H1 (cell line): ENCODE data around the gene ZBTB2. TPM values are rescaled to one million over a fixed set of nuclear protein-coding genes. Genes with fewer than 3 reads are reported as not detected.
A peak's percentile ranks its signal among the peaks of the same experiment; 100 is the strongest.

Source experiments
- CTCF ChIA-PET: fragments of 300-600 bp; sonication (Branson Sonifier 250); formaldehyde crosslinking; loops from one replicate; lab custom pipeline; 2021; ENCODE audit not compliant: partially characterized antibody; lab: Charles Lee
- POLR2A ChIA-PET: fragments of 300-600 bp; sonication (Branson Sonifier 250); formaldehyde crosslinking; loops from one replicate; lab custom pipeline; 2021; ENCODE audit warnings: inconsistent platforms; ENCODE audit not compliant: partially characterized antibody; lab: Charles Lee
- DNase-seq, 2 experiments: peaks; one replicate each; pipeline versions ENCODE4 v3.0.0 to v3.0.0-alpha.2; 2010 to 2022; ENCODE audit warnings: low spot score in 2 of 2, low read depth in 1 of 2, mixed read lengths in 1 of 2
- FAIRE-seq: peaks from 2 replicates; lab custom pipeline; 2011; peaks lifted over from hg19 to GRCh38; lab: Jason Lieb, UNC
- H2AFZ ChIP-seq: 2 replicates; pipeline ENCODE4 v1.8.1; 2012; ENCODE audit warnings: low read length, inconsistent platforms
- H2AK5ac ChIP-seq: 2 replicates; pipeline ENCODE4 v1.6.1; 2013; ENCODE audit warnings: low read depth, low read length
- H2BK120ac ChIP-seq: replicated peaks from 2 replicates; pipeline ENCODE3; 2013; ENCODE audit warnings: low read depth, low read length, inconsistent platforms
- H2BK12ac ChIP-seq: 2 replicates; pipeline ENCODE4 v1.6.1; 2013; ENCODE audit warnings: low read depth, low read length
- H2BK15ac ChIP-seq: 2 replicates; pipeline ENCODE4 v1.6.1; 2013; ENCODE audit warnings: low read length
- H2BK20ac ChIP-seq: 2 replicates; pipeline ENCODE4 v1.6.1; 2013; ENCODE audit warnings: low read length
- H2BK5ac ChIP-seq: 2 replicates; pipeline ENCODE4 v1.6.1; 2013; ENCODE audit warnings: low read depth, low read length
- H3K14ac ChIP-seq: 2 replicates; pipeline ENCODE4 v1.6.1; 2013; ENCODE audit warnings: inconsistent platforms; ENCODE audit not compliant: insufficient read length
- H3K18ac ChIP-seq: 2 replicates; pipeline ENCODE4 v1.6.1; 2013; ENCODE audit warnings: low read length; ENCODE audit errors: extremely low read depth
- H3K23ac ChIP-seq: 2 replicates; pipeline ENCODE4 v1.6.1; 2013; ENCODE audit warnings: inconsistent platforms; ENCODE audit not compliant: insufficient read length
- H3K23me2 ChIP-seq: 2 replicates; pipeline ENCODE4 v1.6.1; 2013; ENCODE audit warnings: low read depth, low read length
- H3K27ac ChIP-seq: 2 replicates; pipeline ENCODE4 v1.6.1; 2011; ENCODE audit warnings: low read depth, low read length, inconsistent platforms
- H3K27me3 ChIP-seq, 4 experiments: replicated peaks in 1 of 4; 1 replicate in 1 of 4; 2 replicates in 3 of 4; pipeline versions ENCODE4 v1.6.1 to v1.8.1; 2011 to 2013; ENCODE audit warnings: low read length in 3 of 4, mild to moderate bottlenecking in 3 of 4, inconsistent platforms in 2 of 4, mixed read lengths in 2 of 4, moderate library complexity in 1 of 4; ENCODE audit not compliant: control insufficient read depth in 3 of 4, insufficient read depth in 3 of 4; ENCODE audit errors: extremely low read depth in 1 of 4
- H3K36me3 ChIP-seq, 4 experiments: 2 replicates each; pipeline versions ENCODE4 v1.6.1 to v1.8.1; 2011 to 2013; ENCODE audit warnings: mild to moderate bottlenecking in 4 of 4, low read length in 3 of 4, moderate library complexity in 2 of 4, control low read depth in 1 of 4, inconsistent platforms in 1 of 4; ENCODE audit not compliant: insufficient read depth in 4 of 4, control insufficient read depth in 2 of 4
- H3K4ac ChIP-seq: replicated peaks from 2 replicates; pipeline ENCODE3; 2013; ENCODE audit warnings: low read length, low read depth, mixed read lengths, inconsistent platforms; ENCODE audit not compliant: insufficient read length
- H3K4me1 ChIP-seq, 4 experiments: replicated peaks in 1 of 4; 1 replicate in 1 of 4; 2 replicates in 3 of 4; pipeline versions ENCODE4 v1.6.1 to v1.8.1; 2011 to 2013; ENCODE audit warnings: low read length in 3 of 4, inconsistent platforms in 2 of 4, mixed read lengths in 1 of 4; ENCODE audit not compliant: insufficient read depth in 4 of 4, control insufficient read depth in 3 of 4
- H3K4me2 ChIP-seq, 2 experiments: 2 replicates each; pipeline versions ENCODE4 v1.6.1 to v1.8.1; 2011 to 2013; ENCODE audit warnings: low read depth in 2 of 2, low read length in 2 of 2, control low read depth in 1 of 2, inconsistent platforms in 1 of 2, mild to moderate bottlenecking in 1 of 2; ENCODE audit not compliant: insufficient read depth in 1 of 2
- H3K4me3 ChIP-seq, 4 experiments: fragments of 200-600, 300-600 bp in 1 of 4; sonication (generic), shearing (Covaris generic), sonication (Bioruptor Twin) in 1 of 4; 2 replicates each; pipeline versions ENCODE4 v1.5.1 to v1.8.1; 2011 to 2016; ENCODE audit warnings: low read length in 4 of 4, low read depth in 3 of 4, control low read depth in 2 of 4, inconsistent platforms in 2 of 4, mild to moderate bottlenecking in 2 of 4, mixed read lengths in 1 of 4, moderate library complexity in 1 of 4; ENCODE audit not compliant: insufficient read depth in 2 of 4; ENCODE audit errors: extremely low read depth in 1 of 4
- H3K56ac ChIP-seq: replicated peaks from 2 replicates; pipeline ENCODE3; 2013; ENCODE audit warnings: low read depth, mild to moderate bottlenecking, mixed read lengths, low read length, inconsistent platforms; ENCODE audit not compliant: insufficient read length
- H3K79me1 ChIP-seq: 2 replicates; pipeline ENCODE4 v1.6.1; 2013; ENCODE audit warnings: low read depth, low read length, control low read depth
- H3K79me2 ChIP-seq, 2 experiments: 2 replicates each; pipeline versions ENCODE4 v1.6.1 to v1.8.1; 2012 to 2013; ENCODE audit warnings: low read length in 2 of 2, mild to moderate bottlenecking in 2 of 2, inconsistent platforms in 1 of 2; ENCODE audit not compliant: insufficient read depth in 2 of 2, control insufficient read depth in 1 of 2
- H3K9ac ChIP-seq, 4 experiments: replicated peaks in 1 of 4; 1 replicate in 1 of 4; 2 replicates in 3 of 4; pipeline versions ENCODE4 v1.6.1 to v1.8.1; 2011 to 2013; ENCODE audit warnings: low read depth in 3 of 4, low read length in 3 of 4, control low read depth in 2 of 4, mild to moderate bottlenecking in 2 of 4, moderate library complexity in 2 of 4, inconsistent platforms in 1 of 4; ENCODE audit errors: extremely low read depth in 1 of 4
- H3K9me3 ChIP-seq, 2 experiments: 2 replicates each; pipeline versions ENCODE4 v1.6.1 to v1.8.1; 2012 to 2013; ENCODE audit warnings: mild to moderate bottlenecking in 2 of 2, moderate library complexity in 2 of 2, control low read depth in 1 of 2, inconsistent platforms in 1 of 2, low read depth in 1 of 2, low read length in 1 of 2, mixed read lengths in 1 of 2; ENCODE audit not compliant: insufficient read depth in 2 of 2
- H4K20me1 ChIP-seq, 2 experiments: replicated peaks in 1 of 2; 2 replicates each; pipeline versions ENCODE3 to v1.8.1; 2011 to 2013; ENCODE audit warnings: inconsistent platforms in 2 of 2, low read length in 2 of 2, mild to moderate bottlenecking in 1 of 2; ENCODE audit not compliant: insufficient read depth in 2 of 2, control insufficient read depth in 1 of 2
- H4K5ac ChIP-seq: 2 replicates; pipeline ENCODE4 v1.6.1; 2013; ENCODE audit warnings: low read length, low read depth, mixed read lengths, inconsistent platforms; ENCODE audit not compliant: insufficient read length
- H4K8ac ChIP-seq: 2 replicates; pipeline ENCODE4 v1.8.0; 2013; ENCODE audit warnings: mild to moderate bottlenecking, moderate library complexity, low read length, inconsistent platforms; ENCODE audit not compliant: insufficient read depth; ENCODE audit errors: extremely low read depth
- H4K91ac ChIP-seq: replicated peaks from 2 replicates; pipeline ENCODE3; 2013; ENCODE audit warnings: low read length, mixed read lengths, inconsistent platforms; ENCODE audit not compliant: insufficient read length
- CEBPB ChIP-seq: IDR thresholded peaks from 2 replicates; pipeline ENCODE4 v1.6.1; 2012; ENCODE audit warnings: low read depth, low read length
- KDM1A ChIP-seq: fragments of 200-600, 300-600 bp; sonication (generic); IDR thresholded peaks from 2 replicates; pipeline ENCODE4 v1.7.1; 2016; ENCODE audit warnings: mild to moderate bottlenecking, low read length, borderline replicate concordance
- polyA plus RNA-seq, 7 experiments: library from polyadenylated mRNA; depleted of rRNA in 3 of 7; stranded (reverse) in 5 of 7; unstranded in 2 of 7; fragments of >200 nt in 5 of 7; fragments of 200-250 nt in 2 of 7; gene quantifications; 1 replicate in 5 of 7; 2 replicates in 1 of 7; 4 replicates in 1 of 7; pipeline versions ENCODE4 v1.2.1 to v1.2.3, GENCODE V29; 2011 to 2013; ENCODE audit warnings: missing spikeins in 2 of 7, mixed read lengths in 2 of 7
- total RNA-seq: library from RNA; stranded (reverse); fragmentation: NEBNext Ultra II Directional; extraction: Animal tissue kit (Norgen Biotek cat#: 25700); gene quantifications from 2 replicates; pipeline ENCODE4 v1.2.1, GENCODE V29; 2021

The ZBTB2 gene
- total and polyA plus RNA-seq, 2 of the 8 experiments (the other 6 are each of a cell fraction or from before 2014, with no cell fraction given), result 16.1 to 23.7 TPM

- Histone ChIP-seq H2BK15ac (no peak overlapping the region), H3K23ac (no peak overlapping the region), H3K27me3 (no peaks in the 10 kb centered on the region), H2BK12ac (no peak overlapping the region), H2AFZ (no peak overlapping the region), H3K56ac (no peak overlapping the region), H3K36me3 (no peaks in the 10 kb centered on the region), H3K9ac (no peak overlapping the region), H4K20me1 (no peaks in the 10 kb centered on the region), H3K4me2 (no peak overlapping the region), H2BK5ac (no peak overlapping the region), H3K4me3 (no peak overlapping the region), H2AK5ac (no peak overlapping the region), H3K27ac (no peak overlapping the region), H3K9me3 (no peaks in the 10 kb centered on the region), H3K18ac (no peak overlapping the region), H4K91ac (no peak overlapping the region), H4K8ac (no peak overlapping the region), H3K79me1 (no peaks in the 10 kb centered on the region; the same call in 1 of the 2 replicates), H2BK120ac (no peak overlapping the region), H3K4me1 (0 out of 7 replicates have a peak, but pooled peaks cover 0 to 2% (median 0%) of the 10 kb centered on the region in 4 experiments), H2BK20ac (no peak overlapping the region), H3K79me2 (peaks cover 0 to 3% of the 10 kb centered on the region in 2 experiments; a peak in 2 of 4 replicates), H4K5ac (no peak overlapping the region), H3K14ac (no peak overlapping the region), H3K4ac (no peak overlapping the region), H3K23me2 (0 out of 2 replicates have a peak, but pooled peaks cover 2% of the 10 kb centered on the region)
- POLR2A ChIA-PET, result interaction anchor here (1.6 kb wide), 1 partner anchor 16 kb away, joined by 4 read pairs; no protein-coding TSS in a partner anchor
- TF ChIP-seq CEBPB (no peak), KDM1A (peak; percentile 70)
- CTCF ChIA-PET, result interaction anchor here (0.7 to 4.8 kb wide), 15 partner anchors 8 to 470 kb away, joined by 3 to 45 read pairs (median 3); no protein-coding TSS in a partner anchor
- DNase-seq (no peak), FAIRE-seq (no peak)
Measured at GRCh38 chr6:151335930-151336329, 55.4 kb downstream of the ZBTB2 start.
